ENCODE measurements around the gene FKBP14.

The FKBP14 gene

GRCh38 chr7:29998489-29998888, 28.0 kb downstream of the FKBP14 start:
- no peak for TF ChIP-seq CTCF (IDR thresholded peaks at IDR 0.05; ENCODE audit: low read depth, low read length)
- no peaks in the 10 kb centered on the region for H3K27me3 ChIP-seq (ENCODE audit: insufficient read depth, low read depth, severe bottlenecking)
- no peak overlapping the region for H3K4me3 ChIP-seq (ENCODE audit: low read depth, low read length)
- no peak for DNase-seq
- no peak overlapping the region for H3K27ac ChIP-seq
- H3K36me3 ChIP-seq: no peaks in the 10 kb centered on the region
- H3K9me3 ChIP-seq (ENCODE audit: severe bottlenecking): peaks cover 2% of the 10 kb centered on the region

- H3K4me3 ChIP-seq (ENCODE audit: low read depth, low read length): no peak overlapping the region
- H3K9me3 ChIP-seq (ENCODE audit: severe bottlenecking): peaks cover 5% of the 10 kb centered on the region
- H3K36me3 ChIP-seq: no peaks in the 10 kb centered on the region
- no peak overlapping the region for H3K27ac ChIP-seq
- no peaks in the 10 kb centered on the region for H3K27me3 ChIP-seq (ENCODE audit: insufficient read depth, low read depth, severe bottlenecking)
- no peak for TF ChIP-seq CTCF (IDR thresholded peaks at IDR 0.05; ENCODE audit: low read depth, low read length)
- no peak for DNase-seq
Measured at GRCh38 chr7:29996321-29996720, 30.2 kb downstream of the FKBP14 start.

- TF ChIP-seq CTCF (IDR thresholded peaks at IDR 0.05; ENCODE audit: low read depth, low read length): no peak
- Histone ChIP-seq H3K9me3 (ENCODE audit: severe bottlenecking) (peaks cover 5% of the 10 kb centered on the region), H3K27me3 (ENCODE audit: insufficient read depth, low read depth, severe bottlenecking) (no peaks in the 10 kb centered on the region), H3K4me3 (ENCODE audit: low read depth, low read length) (no peak overlapping the region), H3K27ac (no peak overlapping the region), H3K36me3 (no peaks in the 10 kb centered on the region)
- DNase-seq: no peak
Measured at GRCh38 chr7:29995652-29996051, 30.9 kb downstream of the FKBP14 start.

GRCh38 chr7:29993140-29993539, 33.4 kb downstream of the FKBP14 start:
- H3K27ac ChIP-seq: no peak overlapping the region
- H3K9me3 ChIP-seq (ENCODE audit: severe bottlenecking): peaks cover 5% of the 10 kb centered on the region
- H3K4me3 ChIP-seq (ENCODE audit: low read depth, low read length): no peak overlapping the region
- TF ChIP-seq CTCF (IDR thresholded peaks at IDR 0.05; ENCODE audit: low read depth, low read length): no peak
- peaks cover 4% of the 10 kb centered on the region for H3K36me3 ChIP-seq
- no peak for DNase-seq
- no peaks in the 10 kb centered on the region for H3K27me3 ChIP-seq (ENCODE audit: insufficient read depth, low read depth, severe bottlenecking)

GRCh38 chr7:29991937-29992336, 34.6 kb downstream of the FKBP14 start:
- no peak overlapping the region for H3K4me3 ChIP-seq (ENCODE audit: low read depth, low read length)
- peaks cover 7% of the 10 kb centered on the region for H3K36me3 ChIP-seq
- no peak overlapping the region for H3K27ac ChIP-seq
- no peaks in the 10 kb centered on the region for H3K27me3 ChIP-seq (ENCODE audit: insufficient read depth, low read depth, severe bottlenecking)
- no peak for DNase-seq
- peaks cover 5% of the 10 kb centered on the region for H3K9me3 ChIP-seq (ENCODE audit: severe bottlenecking)
- no peak for TF ChIP-seq CTCF (IDR thresholded peaks at IDR 0.05; ENCODE audit: low read depth, low read length)

GRCh38 chr7:29990931-29991330, 35.6 kb downstream of the FKBP14 start:
- no peak overlapping the region for H3K4me3 ChIP-seq (ENCODE audit: low read depth, low read length)

More at GRCh38 chr7:29990931-29991330, 35.6 kb downstream of the FKBP14 start:
- H3K27ac ChIP-seq: no peak overlapping the region
- H3K9me3 ChIP-seq (ENCODE audit: severe bottlenecking): peaks cover 5% of the 10 kb centered on the region
- H3K27me3 ChIP-seq (ENCODE audit: insufficient read depth, low read depth, severe bottlenecking): no peaks in the 10 kb centered on the region
- H3K36me3 ChIP-seq: peaks cover 7% of the 10 kb centered on the region
- no peak for TF ChIP-seq CTCF (IDR thresholded peaks at IDR 0.05; ENCODE audit: low read depth, low read length)
- DNase-seq: no peak
